ENCODE measurements around the gene ZNF775.
A peak's percentile ranks its signal among the peaks of the same experiment; 100 is the strongest.

ZNF775 gene

GRCh38 chr7:150402671-150403321 lies 23.7 kb downstream of the ZNF775 start:
- no peak for DNase-seq

- DNase-seq: no peak
Measured at GRCh38 chr7:150403376-150404171, 24.4 kb downstream of the ZNF775 start.

- no peak for DNase-seq
Measured at GRCh38 chr7:150404172-150404804, 25.2 kb downstream of the ZNF775 start.

GRCh38 chr7:150404805-150405583 lies 25.9 kb downstream of the ZNF775 start:
- DNase-seq: peak; percentile 81

GRCh38 chr7:150405584-150406311 lies 26.6 kb downstream of the ZNF775 start:
- DNase-seq: no peak

- no peak for DNase-seq
Measured at GRCh38 chr7:150406312-150406566, 27.1 kb downstream of the ZNF775 start.

- DNase-seq: peak; percentile 54
Measured at GRCh38 chr7:150406567-150407421, 27.7 kb downstream of the ZNF775 start.

- no peak for DNase-seq
Measured at GRCh38 chr7:150407588-150408392, 28.7 kb downstream of the ZNF775 start.

- no peak for DNase-seq
Measured at GRCh38 chr7:150408393-150409299, 29.5 kb downstream of the ZNF775 start.

GRCh38 chr7:150409300-150410030 lies 30.3 kb downstream of the ZNF775 start:
- DNase-seq: no peak

GRCh38 chr7:150410131-150410530 lies 31.0 kb downstream of the ZNF775 start:
- no peak for DNase-seq

GRCh38 chr7:150410680-150411346 lies 31.7 kb downstream of the ZNF775 start:
- no peak for DNase-seq

GRCh38 chr7:150411606-150412005 lies 32.5 kb downstream of the ZNF775 start:
- DNase-seq: no peak

- no peak for DNase-seq
Measured at GRCh38 chr7:150412016-150412415, 32.9 kb downstream of the ZNF775 start.

- DNase-seq: no peak
Measured at GRCh38 chr7:150412518-150413488, 33.7 kb downstream of the ZNF775 start.

GRCh38 chr7:150413640-150414081 lies 34.5 kb downstream of the ZNF775 start:
- DNase-seq: no peak

Measured in MV-4-11 (cell line).